GM19035 (cell line): ENCODE data around the gene PPP1R2C.

Experiments
- ATAC-seq: cut with Tn5 transposase; IDR thresholded peaks from one replicate; pipeline ENCODE4 v1.9.1; 2021; ENCODE audit not compliant: unreplicated experiment

Gene PPP1R2C

GRCh38 chrX:42778096-42778495 lies at the start of gene PPP1R2C:
TSS of gene PPP1R2C (minus strand) at chrX:42778163. CDS start at chrX:42778079, 84 bp downstream.
- no peak for ATAC-seq

- ATAC-seq = no peak
Measured at GRCh38 chrX:42825201-42825600, 47.2 kb upstream of the PPP1R2C start.

DNA sequence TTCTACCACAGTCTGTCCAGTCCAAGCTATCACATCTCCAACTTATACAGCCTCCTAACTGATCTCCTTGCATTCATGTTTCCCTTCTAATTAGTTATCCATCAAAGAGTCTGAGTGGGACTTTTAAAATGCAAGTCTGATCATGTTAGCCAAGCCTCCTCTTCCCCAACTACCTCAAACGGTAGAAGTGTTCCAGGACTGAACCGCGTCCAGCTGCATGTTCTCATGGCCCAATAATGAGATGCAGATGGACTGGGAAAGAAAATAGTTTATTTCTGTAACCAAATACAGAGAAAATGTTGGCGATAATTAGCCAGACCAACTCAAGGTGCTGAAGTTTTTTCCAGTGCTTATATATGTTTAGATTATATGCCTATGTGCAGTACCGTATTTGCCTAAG lies 46.6 kb upstream of the PPP1R2C start:
- ATAC-seq = no peak

DNA sequence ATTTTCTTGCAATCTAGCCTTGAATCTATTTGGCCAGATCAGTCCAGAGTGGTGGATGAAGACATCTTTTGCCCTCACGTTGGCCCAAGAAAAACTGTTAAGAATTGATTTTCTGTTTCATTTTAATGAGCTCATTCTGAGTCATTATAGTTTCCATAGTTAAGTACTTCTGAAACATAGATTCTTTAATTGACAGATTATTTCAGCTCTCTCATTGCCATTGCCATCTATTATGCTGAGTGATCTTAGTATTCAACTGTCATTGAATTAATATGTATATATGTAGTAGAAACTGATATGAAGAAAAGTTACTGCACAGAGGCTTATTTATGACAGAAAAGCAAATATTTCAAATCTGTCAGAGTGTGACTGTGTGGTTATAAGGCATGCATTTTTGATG lies 45.5 kb upstream of the PPP1R2C start:
- peak; percentile 47 for ATAC-seq

GRCh38 chrX:42821803-42822443 lies 44.0 kb upstream of the PPP1R2C start:
- ATAC-seq = no peak

DNA sequence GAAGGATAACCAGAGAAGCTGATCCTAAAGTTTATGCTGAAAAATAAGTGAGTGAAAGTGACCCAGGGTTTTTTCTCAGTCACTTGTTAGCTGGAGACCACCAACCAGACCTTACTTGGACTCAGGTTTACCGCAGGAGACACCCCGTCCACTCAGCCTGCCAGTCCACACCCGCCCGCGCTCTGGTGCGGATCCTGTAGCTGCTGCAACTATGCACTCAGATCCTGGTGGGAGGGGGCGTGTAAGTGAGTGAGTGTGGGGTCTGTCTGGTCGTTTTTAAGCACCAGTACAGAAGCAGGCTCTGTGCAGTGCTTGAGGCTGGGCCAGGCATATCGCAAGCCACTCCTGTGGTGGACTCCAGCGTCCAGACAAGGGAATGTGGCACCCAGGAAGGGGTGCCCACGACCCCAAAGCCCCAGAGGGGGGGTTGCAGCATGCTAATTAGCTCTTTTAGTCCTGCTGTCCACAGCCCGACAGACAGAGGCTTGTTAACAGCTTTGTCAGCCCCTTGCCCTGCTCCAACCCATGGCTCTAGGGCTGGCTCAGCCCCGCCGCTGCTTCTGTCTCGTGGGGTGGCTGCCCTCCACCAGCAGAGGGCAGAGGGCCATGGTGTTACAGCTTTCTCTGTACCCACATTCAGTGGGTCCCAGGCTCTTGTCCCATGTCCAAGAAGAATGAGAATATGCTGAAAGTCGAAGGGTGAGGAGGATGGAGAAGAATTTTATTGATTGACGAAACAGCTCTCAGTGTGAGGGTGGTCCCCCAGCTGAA lies 40.4 kb upstream of the PPP1R2C start:
- ATAC-seq = no peak

- ATAC-seq = no peak
Measured at GRCh38 chrX:42809569-42809968, 31.6 kb upstream of the PPP1R2C start.

- no peak for ATAC-seq
Measured at GRCh38 chrX:42807393-42807792, 29.4 kb upstream of the PPP1R2C start.

GRCh38 chrX:42804524-42804923 lies 26.6 kb upstream of the PPP1R2C start:
- no peak for ATAC-seq

GRCh38 chrX:42803320-42803719 lies 25.4 kb upstream of the PPP1R2C start:
- no peak for ATAC-seq

DNA sequence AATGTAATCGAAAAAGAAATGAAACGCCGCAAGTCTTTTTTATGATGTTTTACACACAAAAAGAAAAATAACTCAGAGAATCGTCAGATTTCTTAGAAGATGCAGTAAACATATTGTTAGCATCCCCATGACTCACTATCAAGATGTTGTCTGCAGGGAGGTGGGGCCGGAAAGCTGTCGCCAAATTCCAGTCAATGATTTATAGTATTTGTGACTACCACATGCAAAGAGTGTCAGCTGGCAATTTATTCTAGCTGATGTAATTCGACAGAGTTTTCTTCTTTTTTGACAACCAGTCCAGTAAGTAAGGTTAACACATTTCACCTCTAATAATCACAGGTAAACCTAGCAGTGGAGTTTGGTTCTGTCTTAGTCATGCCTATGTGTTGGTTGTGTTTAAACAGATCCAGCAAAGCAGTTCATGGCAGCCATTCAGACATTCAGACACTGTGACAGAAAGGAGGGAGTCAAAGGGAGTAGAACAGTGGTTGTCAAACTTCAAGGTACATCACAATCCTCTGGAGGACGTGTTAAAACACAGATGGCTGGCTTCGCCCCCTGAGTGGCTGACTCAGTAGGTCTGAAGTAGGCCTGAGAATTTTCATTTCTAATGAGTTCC lies 19.8 kb upstream of the PPP1R2C start:
- no peak for ATAC-seq

GRCh38 chrX:42783451-42783850 lies 5.5 kb upstream of the PPP1R2C start:
- ATAC-seq = no peak

- no peak for ATAC-seq
Measured at GRCh38 chrX:42776195-42776594, 1.8 kb downstream of the PPP1R2C start.

DNA sequence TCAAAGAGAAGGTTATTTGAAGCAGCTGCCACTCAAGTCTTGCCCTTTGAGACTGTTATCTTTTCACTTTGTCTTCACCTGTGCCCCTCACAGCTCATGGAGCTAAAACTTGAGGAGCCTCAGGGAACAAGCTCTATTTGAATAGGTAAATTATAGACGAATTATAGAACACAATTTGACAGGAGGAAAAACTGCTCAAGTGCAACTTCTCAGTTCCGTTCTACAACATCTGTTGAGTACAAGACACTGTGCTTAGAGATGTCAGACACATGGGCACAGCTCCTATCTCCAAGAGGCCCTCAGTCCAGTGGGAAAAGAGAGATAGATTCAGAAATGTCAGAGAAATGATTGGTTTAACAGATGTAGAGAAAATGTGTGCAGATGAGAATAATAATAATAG lies 5.1 kb downstream of the PPP1R2C start:
- no peak for ATAC-seq

DNA sequence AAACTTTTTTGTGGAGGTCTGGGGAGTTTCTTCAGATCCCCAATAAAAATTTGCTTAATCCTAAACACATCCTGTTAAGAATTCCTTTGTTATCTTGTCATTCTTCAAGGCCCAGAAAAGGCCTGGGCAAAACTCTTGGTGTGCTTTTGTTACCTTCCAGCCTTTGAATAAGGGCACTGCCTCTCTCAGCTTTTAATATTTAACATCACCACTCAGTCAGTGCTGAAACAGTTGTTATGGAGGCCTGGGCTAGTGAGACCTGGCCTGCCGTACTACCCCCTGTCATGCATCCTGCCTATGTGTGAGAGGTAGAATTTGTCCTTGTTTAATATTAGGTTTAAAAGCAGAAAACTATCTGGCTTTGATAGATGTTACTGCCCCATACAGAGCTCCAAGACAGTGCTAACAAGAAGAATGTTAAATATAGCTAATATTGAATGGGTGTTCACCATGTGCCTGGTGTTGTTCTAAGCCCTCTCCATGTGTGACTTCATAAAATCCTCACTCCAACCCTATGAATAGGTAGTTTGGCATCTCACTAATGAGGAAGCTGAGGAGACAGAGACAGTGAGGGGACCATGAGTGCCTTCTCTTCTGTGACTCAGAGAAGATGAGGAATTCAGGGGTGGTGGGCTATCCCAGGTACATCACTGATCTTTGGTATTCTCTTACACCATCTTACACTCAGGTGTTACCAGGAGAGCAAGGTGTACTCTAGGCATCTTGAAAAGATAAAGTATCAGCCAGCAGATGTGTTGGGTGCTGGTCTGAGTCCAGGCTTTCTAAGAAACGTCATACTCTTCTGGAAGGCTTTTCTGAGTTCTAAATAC lies 6.2 kb downstream of the PPP1R2C start:
- no peak for ATAC-seq

DNA sequence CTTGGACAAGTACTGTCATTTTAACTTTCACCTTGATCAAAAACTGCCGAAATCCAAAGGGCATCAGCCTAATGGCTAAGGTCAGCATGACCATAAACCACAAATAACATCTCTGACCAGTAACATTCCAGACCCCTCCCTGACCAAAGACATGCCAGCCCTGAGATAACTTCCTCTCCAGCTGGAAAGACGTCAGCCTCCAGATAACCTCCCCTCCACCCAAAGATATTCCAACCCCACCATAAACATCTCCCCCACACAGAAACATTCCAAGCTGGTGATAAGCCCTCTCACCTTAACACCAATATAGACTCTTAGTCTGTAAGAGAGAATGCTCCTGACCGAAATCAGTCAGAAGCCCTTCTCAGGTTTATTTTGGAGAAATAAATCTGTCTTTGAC lies 7.4 kb downstream of the PPP1R2C start:
- no peak for ATAC-seq

DNA sequence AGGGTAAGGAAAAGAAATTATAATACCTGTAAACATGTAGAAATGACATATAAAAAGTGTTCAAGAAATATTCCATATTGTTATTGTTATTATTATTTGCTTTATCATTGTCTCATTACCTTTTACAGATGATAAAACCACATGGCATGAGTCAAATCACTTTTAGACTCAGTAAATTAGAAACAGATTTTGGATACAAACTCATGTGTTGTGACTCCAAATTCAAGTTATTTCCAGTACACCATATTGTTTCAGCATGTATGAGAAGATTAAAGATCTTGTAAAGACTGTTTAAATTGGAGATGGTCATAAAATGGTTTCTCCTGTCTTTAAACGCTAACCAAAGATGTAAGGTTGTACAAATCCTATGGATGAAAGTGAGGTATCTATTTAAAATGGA lies 18.1 kb downstream of the PPP1R2C start:
- ATAC-seq = no peak

DNA sequence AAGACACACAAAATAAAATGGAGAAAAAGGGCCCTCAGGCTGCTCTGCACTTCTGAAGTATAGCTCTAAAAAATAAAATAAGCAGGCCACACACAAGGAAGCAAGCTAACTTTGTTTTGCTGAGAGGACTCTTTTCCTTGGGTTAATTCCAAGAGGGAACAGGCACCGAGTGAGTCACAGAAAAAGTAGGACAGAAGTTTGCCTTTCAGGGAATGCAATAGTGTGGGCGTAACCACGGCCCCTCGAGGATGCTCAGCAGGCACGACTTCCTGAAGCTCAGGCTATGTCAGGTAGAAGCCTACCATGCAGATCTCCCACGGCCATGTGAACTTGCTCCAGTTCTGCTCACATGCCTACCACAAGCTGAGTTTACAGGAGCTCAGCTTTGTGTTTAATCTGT lies 22.1 kb downstream of the PPP1R2C start:
- ATAC-seq = no peak

GRCh38 chrX:42754603-42755002 lies 23.4 kb downstream of the PPP1R2C start:
- no peak for ATAC-seq

GRCh38 chrX:42754115-42754514 lies 23.8 kb downstream of the PPP1R2C start:
- ATAC-seq = no peak

DNA sequence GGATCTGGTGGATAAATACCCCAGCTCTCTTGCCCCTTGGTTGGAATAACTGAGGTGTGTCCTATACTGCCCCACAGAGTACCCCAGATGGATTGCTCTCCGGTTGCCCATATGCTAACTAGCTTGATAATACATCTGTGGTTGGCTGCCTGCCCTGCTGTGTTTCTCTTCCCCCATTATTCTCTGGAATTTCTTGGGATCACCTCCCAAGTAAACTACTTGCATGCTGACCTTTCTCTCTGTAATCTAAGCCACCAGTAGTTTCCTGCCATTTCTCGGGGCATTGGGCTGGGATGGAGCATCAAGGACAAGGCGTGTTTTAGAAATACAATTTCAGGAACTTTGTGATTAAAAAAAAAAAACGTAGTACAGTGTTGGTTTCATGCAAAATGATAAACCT lies 25.2 kb downstream of the PPP1R2C start:
- no peak for ATAC-seq
